ENCODE measurements around the gene THADA. TPM values are rescaled to one million over a fixed set of nuclear protein-coding genes. Genes with fewer than 3 reads are reported as not detected.
"Not testable (repeated sequence)": the region's sequence is repeated elsewhere in the genome, so short reads cannot be mapped to it uniquely, and the experiment has no call there.

The THADA gene
- total RNA-seq, 1 donor from 2014 or later: 28.3 TPM

DNA sequence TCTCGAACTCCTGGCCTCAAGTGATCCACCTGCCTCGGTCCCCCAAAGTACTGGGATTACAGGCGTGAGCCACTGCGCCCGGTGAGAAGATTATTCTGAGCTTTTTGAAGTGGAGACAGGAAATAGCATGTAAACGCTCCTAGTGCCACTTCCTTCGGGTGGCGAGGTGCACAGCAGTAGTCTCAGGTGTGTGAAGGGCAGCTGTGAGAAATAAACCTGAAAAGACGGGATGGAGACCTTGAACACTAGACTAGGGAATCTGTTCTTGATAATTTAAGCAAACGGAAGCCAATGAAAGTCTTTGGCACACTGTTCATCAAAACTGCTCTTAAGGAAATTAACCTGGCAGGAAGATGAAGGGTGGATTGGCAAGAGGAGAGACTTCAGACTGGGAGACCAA is 40.8 kb upstream of the THADA start:
- DNase-seq (ENCODE audit: extremely low spot score, unreplicated experiment): no peak
- Mint-ChIP-seq H3K4me1 (ENCODE audit: unreplicated experiment) (peaks cover 31% of the 10 kb centered on the region), H3K27ac (ENCODE audit: unreplicated experiment) (no peak overlapping the region), H3K9me3 (ENCODE audit: unreplicated experiment) (no peaks in the 10 kb centered on the region), H3K27me3 (ENCODE audit: unreplicated experiment) (peaks cover 20% of the 10 kb centered on the region), H3K4me3 (ENCODE audit: unreplicated experiment) (peak overlapping the region; percentile 72), H3K36me3 (ENCODE audit: unreplicated experiment) (no peaks in the 10 kb centered on the region)
- TF ChIP-seq, protein P1, sequence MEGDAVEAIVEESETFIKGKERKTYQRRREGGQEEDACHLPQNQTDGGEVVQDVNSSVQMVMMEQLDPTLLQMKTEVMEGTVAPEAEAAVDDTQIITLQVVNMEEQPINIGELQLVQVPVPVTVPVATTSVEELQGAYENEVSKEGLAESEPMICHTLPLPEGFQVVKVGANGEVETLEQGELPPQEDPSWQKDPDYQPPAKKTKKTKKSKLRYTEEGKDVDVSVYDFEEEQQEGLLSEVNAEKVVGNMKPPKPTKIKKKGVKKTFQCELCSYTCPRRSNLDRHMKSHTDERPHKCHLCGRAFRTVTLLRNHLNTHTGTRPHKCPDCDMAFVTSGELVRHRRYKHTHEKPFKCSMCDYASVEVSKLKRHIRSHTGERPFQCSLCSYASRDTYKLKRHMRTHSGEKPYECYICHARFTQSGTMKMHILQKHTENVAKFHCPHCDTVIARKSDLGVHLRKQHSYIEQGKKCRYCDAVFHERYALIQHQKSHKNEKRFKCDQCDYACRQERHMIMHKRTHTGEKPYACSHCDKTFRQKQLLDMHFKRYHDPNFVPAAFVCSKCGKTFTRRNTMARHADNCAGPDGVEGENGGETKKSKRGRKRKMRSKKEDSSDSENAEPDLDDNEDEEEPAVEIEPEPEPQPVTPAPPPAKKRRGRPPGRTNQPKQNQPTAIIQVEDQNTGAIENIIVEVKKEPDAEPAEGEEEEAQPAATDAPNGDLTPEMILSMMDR (IDR thresholded peaks at IDR 0.05): no peak

DNA sequence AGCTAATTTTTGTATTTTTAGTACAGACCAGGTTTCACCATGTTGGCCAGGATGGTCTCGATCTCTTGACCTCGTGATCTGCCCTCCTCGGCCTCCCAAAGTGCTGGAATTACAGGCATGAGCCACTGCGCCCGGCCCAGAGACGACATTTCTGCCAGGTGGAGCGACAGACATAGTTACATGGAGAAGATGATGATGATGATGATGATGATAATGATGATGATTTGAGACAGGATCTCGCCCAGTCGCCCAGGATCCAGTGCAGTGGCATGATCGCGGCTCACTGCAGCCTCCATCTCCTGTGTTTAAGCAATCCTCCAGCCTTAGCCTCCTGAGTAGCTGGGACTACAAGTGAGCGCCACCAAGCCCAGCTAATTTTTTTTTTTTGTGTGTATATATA is 40.3 kb upstream of the THADA start:
- not testable (repeated sequence) for H3K4me3 Mint-ChIP-seq (ENCODE audit: unreplicated experiment); H3K9me3 Mint-ChIP-seq (ENCODE audit: unreplicated experiment); H3K27ac Mint-ChIP-seq (ENCODE audit: unreplicated experiment); H3K36me3 Mint-ChIP-seq (ENCODE audit: unreplicated experiment); DNase-seq (ENCODE audit: extremely low spot score, unreplicated experiment)
- Mint-ChIP-seq H3K27me3 (ENCODE audit: unreplicated experiment) (peaks cover 23% of the 10 kb centered on the region), H3K4me1 (ENCODE audit: unreplicated experiment) (peaks cover 31% of the 10 kb centered on the region)

DNA sequence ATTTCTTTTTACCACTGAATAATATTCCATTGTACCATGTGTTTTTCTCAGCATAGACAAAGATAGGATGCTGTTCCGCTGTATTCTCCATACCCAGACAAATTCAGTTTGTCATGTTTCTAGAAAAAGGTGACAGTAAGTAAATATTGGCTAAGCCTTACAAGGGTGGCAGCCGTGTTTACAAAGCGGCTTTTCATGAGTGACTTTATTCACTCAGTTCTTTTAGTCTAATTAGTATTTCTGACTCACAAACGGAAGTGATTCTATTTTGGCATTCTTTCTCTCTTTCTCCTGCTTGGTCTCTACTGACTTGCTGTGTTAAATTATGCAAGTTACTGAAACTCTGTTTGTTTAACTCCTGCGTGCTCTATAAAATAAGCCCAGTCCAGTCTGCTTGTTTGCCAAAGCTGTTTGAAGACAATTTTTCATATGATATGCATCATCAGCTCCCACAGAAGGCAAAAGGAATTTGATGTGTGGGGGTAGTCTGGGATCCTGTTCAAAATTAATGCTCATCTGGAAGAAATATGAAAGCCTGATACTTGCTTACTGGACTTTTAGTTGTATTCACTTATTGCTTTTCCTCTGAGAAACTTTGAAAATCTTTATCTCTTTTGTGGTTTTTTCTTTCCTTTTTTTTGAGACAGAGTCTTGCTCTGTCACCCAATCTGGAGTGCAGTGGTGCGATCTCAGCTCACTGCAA is 38.9 kb upstream of the THADA start:
- Mint-ChIP-seq H3K4me3 (ENCODE audit: unreplicated experiment) (peak overlapping the region; percentile 11), H3K9me3 (ENCODE audit: unreplicated experiment) (no peaks in the 10 kb centered on the region), H3K27me3 (ENCODE audit: unreplicated experiment) (peaks cover 31% of the 10 kb centered on the region), H3K36me3 (ENCODE audit: unreplicated experiment) (no peaks in the 10 kb centered on the region), H3K27ac (ENCODE audit: unreplicated experiment) (peak overlapping the region; percentile 74), H3K4me1 (ENCODE audit: unreplicated experiment) (peaks cover 31% of the 10 kb centered on the region)
- DNase-seq (ENCODE audit: extremely low spot score, unreplicated experiment): no peak
- TF ChIP-seq, protein P1 (IDR thresholded peaks at IDR 0.05): no peak

DNA sequence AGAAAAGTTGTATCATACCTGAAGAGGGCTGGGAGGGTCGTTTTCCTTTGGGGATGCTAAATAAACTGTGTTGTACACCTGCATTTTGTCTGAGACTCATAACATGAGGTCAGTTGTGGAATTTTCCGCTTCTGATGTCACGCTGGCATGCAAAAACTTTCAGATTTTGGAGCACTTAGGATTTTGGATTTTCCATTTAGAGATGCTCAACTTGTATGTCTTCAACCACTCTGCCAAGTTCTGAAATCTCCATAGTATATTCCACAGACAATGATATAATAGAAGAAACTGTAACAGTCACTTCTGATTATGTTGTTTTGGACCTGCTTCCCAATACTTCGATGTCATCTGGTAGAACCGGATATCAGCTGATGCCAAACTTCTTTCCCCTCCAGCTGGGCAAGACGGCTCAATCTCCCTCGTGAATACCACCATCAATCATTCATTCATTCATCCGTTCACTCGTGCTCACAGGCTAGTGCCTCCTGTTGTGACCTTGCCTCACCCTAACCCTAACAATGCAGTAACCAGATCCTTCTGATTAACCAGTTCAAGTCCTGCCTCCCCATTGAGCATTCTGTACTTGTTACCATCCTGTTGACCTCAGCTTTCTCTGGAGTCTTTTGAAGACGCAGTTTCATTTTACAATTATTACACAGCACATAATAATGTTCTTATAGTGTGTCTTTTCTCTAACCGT is 35.9 kb upstream of the THADA start:
- Mint-ChIP-seq H3K9me3 (ENCODE audit: unreplicated experiment) (no peaks in the 10 kb centered on the region), H3K4me1 (ENCODE audit: unreplicated experiment) (peaks cover 21% of the 10 kb centered on the region), H3K27me3 (ENCODE audit: unreplicated experiment) (peaks cover 39% of the 10 kb centered on the region), H3K36me3 (ENCODE audit: unreplicated experiment) (no peaks in the 10 kb centered on the region), H3K4me3 (ENCODE audit: unreplicated experiment) (no peak overlapping the region), H3K27ac (ENCODE audit: unreplicated experiment) (no peak overlapping the region)
- TF ChIP-seq, protein P1 (IDR thresholded peaks at IDR 0.05): no peak
- DNase-seq (ENCODE audit: extremely low spot score, unreplicated experiment): no peak

DNA sequence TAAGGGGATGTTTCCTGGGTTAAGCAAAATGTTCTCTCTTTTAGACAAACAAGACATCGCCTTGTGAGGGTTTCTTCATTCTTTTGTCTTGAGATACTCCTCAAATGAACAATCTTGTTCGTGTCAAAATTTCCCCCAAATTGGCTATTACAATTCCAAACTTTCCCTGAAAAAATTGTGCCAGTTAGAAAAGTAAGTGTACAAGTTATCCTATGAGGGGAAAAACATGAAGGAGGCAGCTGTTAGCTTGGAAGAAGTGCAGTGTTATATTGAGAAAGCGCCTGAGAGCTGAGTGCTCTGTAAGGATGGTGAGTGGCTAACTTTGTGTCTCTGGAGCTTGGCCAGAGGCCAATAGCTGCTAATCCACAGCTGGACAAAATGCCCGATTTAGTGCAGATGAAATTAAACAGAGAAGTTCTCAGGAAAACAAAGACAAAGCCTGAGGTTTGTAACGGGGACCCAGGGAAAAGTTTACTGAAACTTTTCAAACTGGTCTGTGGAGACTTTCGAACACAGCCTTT is 27.2 kb upstream of the THADA start:
- no peak overlapping the region for H3K4me3 Mint-ChIP-seq (ENCODE audit: unreplicated experiment)
- peaks cover 14% of the 10 kb centered on the region for H3K4me1 Mint-ChIP-seq (ENCODE audit: unreplicated experiment)
- DNase-seq (ENCODE audit: extremely low spot score, unreplicated experiment): no peak
- H3K36me3 Mint-ChIP-seq (ENCODE audit: unreplicated experiment): no peaks in the 10 kb centered on the region
- H3K27ac Mint-ChIP-seq (ENCODE audit: unreplicated experiment): peak overlapping the region; percentile 66
- TF ChIP-seq, protein P1 (IDR thresholded peaks at IDR 0.05): no peak
- H3K9me3 Mint-ChIP-seq (ENCODE audit: unreplicated experiment): no peaks in the 10 kb centered on the region
- H3K27me3 Mint-ChIP-seq (ENCODE audit: unreplicated experiment): peaks cover 19% of the 10 kb centered on the region

Measured in osteocyte (in vitro differentiated cells).